HEK293 (cell line): ENCODE results near the gene TMEM127.
A peak's percentile ranks its signal among the peaks of the same experiment; 100 is the strongest.

Experiments
- CTCF ChIA-PET: fragments of 350-600 bp; formaldehyde crosslinking; extraction: SDS; loops from one replicate; lab custom pipeline; 2021; ENCODE audit warnings: antibody characterized with exemption; lab: Yijun Ruan, JAX
- POLR2A ChIA-PET: fragments of 300-600 bp; formaldehyde crosslinking; extraction: SDS; loops from one replicate; lab custom pipeline; 2020; ENCODE audit warnings: antibody characterized with exemption, inconsistent platforms; lab: Yijun Ruan, JAX
- H3K27ac ChIP-seq: fragments of 200-500 bp; sonication (Bioruptor generic); 2 replicates; pipeline ENCODE4 v1.5.1; 2014; ENCODE audit warnings: low read depth, low read length, control low read depth, inconsistent platforms; ENCODE audit errors: extremely low read depth
- H3K36me3 ChIP-seq, 2 experiments: fragments of 200-500 bp in 1 of 2; sonication (Bioruptor generic) in 1 of 2; 1 replicate in 1 of 2; 2 replicates in 1 of 2; pipeline ENCODE4 v1.5.1; 2014 to 2017; ENCODE audit warnings: inconsistent platforms in 2 of 2, low read length in 2 of 2; ENCODE audit not compliant: control insufficient read depth in 2 of 2, insufficient read depth in 1 of 2
- H3K4me1 ChIP-seq: fragments of 200-500 bp; sonication (Bioruptor generic); 2 replicates; pipeline ENCODE4 v1.5.1; 2014; ENCODE audit warnings: mild to moderate bottlenecking, low read length, inconsistent platforms; ENCODE audit not compliant: control insufficient read depth, insufficient read depth
- H3K4me3 ChIP-seq: 2 replicates; pipeline ENCODE4 v1.5.1; 2011; ENCODE audit warnings: low read depth, mild to moderate bottlenecking, control low read depth, low read length, moderate library complexity
- H3K9me3 ChIP-seq: fragments of 200-500 bp; sonication (Bioruptor generic); 2 replicates; pipeline ENCODE4 v1.5.1; 2014; ENCODE audit warnings: low read depth, low read length, inconsistent platforms; ENCODE audit not compliant: control insufficient read depth, insufficient read depth
- GLI2 ChIP-seq: fragments of 450-650 bp; formaldehyde crosslinking; IDR thresholded peaks from 2 replicates; pipeline ENCODE4; 2017; ENCODE audit warnings: missing biosample characterization, missing genetic modification characterization, low read depth, borderline replicate concordance
- KLF8 ChIP-seq: fragments of 450-650 bp; formaldehyde crosslinking; IDR thresholded peaks from 2 replicates; pipeline ENCODE4 v1.5.1; 2016; ENCODE audit warnings: missing biosample characterization, missing genetic modification characterization
- MYNN ChIP-seq: fragments of 450-650 bp; formaldehyde crosslinking; IDR thresholded peaks from 2 replicates; pipeline ENCODE4 v1.5.1; 2016; ENCODE audit warnings: missing biosample characterization, missing genetic modification characterization, borderline replicate concordance
- MZF1 ChIP-seq: fragments of 450-650 bp; formaldehyde crosslinking; IDR thresholded peaks from 2 replicates; pipeline ENCODE4 v1.5.1; 2017; ENCODE audit warnings: missing biosample characterization, missing genetic modification characterization, borderline replicate concordance
- PBX3 ChIP-seq: sonication (generic); formaldehyde crosslinking; IDR thresholded peaks from 2 replicates; pipeline ENCODE4 v1.8.1; 2022; ENCODE audit warnings: mild to moderate bottlenecking, moderate library complexity, missing genetic modification reagents
- ZFHX2 ChIP-seq: fragments of 450-650 bp; formaldehyde crosslinking; conservative IDR thresholded peaks from 2 replicates; pipeline ENCODE4 v1.5.1; 2016; ENCODE audit warnings: missing biosample characterization, missing genetic modification characterization
- ZNF114 ChIP-seq: fragments of 450-650 bp; formaldehyde crosslinking; IDR thresholded peaks from 2 replicates; pipeline ENCODE4 v1.5.0; 2017; ENCODE audit warnings: missing biosample characterization, missing genetic modification characterization
- ZNF169 ChIP-seq: fragments of 450-650 bp; formaldehyde crosslinking; IDR thresholded peaks from 2 replicates; pipeline ENCODE4 v1.5.1; 2016; ENCODE audit warnings: missing biosample characterization, missing genetic modification characterization
- ZNF211 ChIP-seq: fragments of 450-650 bp; formaldehyde crosslinking; IDR thresholded peaks from 2 replicates; pipeline ENCODE4 v1.5.1; 2016; ENCODE audit warnings: low read depth, missing biosample characterization, missing genetic modification characterization
- ZNF292 ChIP-seq: fragments of 450-650 bp; formaldehyde crosslinking; IDR thresholded peaks from 2 replicates; pipeline ENCODE4 v1.5.1; 2016; ENCODE audit warnings: low read depth, missing biosample characterization, missing genetic modification characterization, borderline replicate concordance
- ZNF311 ChIP-seq: fragments of 450-650 bp; formaldehyde crosslinking; IDR thresholded peaks from 2 replicates; pipeline ENCODE4 v1.5.1; 2017; ENCODE audit warnings: missing biosample characterization, missing genetic modification characterization, borderline replicate concordance
- ZNF48 ChIP-seq: fragments of 450-650 bp; formaldehyde crosslinking; IDR thresholded peaks from 2 replicates; pipeline ENCODE4 v1.5.1; 2016; ENCODE audit warnings: missing biosample characterization, missing genetic modification characterization
- ZNF521 ChIP-seq: fragments of 450-650 bp; formaldehyde crosslinking; IDR thresholded peaks from 2 replicates; pipeline ENCODE4 v1.5.1; 2017; ENCODE audit warnings: missing biosample characterization, mild to moderate bottlenecking, missing genetic modification characterization
- ZNF544 ChIP-seq: fragments of 450-650 bp; formaldehyde crosslinking; IDR thresholded peaks from 2 replicates; pipeline ENCODE4 v1.5.0; 2017; ENCODE audit warnings: missing biosample characterization, missing genetic modification characterization
- ZNF555 ChIP-seq: fragments of 450-650 bp; formaldehyde crosslinking; conservative IDR thresholded peaks from 2 replicates; pipeline ENCODE4 v1.5.1; 2017; ENCODE audit warnings: missing biosample characterization, mild to moderate bottlenecking, missing genetic modification characterization, inconsistent platforms
- ZNF623 ChIP-seq: fragments of 450-650 bp; formaldehyde crosslinking; IDR thresholded peaks from 2 replicates; pipeline ENCODE4 v1.5.1; 2016; ENCODE audit warnings: missing biosample characterization, missing genetic modification characterization
- ZNF660 ChIP-seq: fragments of 450-650 bp; IDR thresholded peaks from 2 replicates; pipeline ENCODE4 v1.5.1; 2018; ENCODE audit warnings: missing biosample characterization, mild to moderate bottlenecking, missing genetic modification characterization
- ZSCAN18 ChIP-seq: fragments of 450-650 bp; formaldehyde crosslinking; IDR thresholded peaks from 2 replicates; pipeline ENCODE4 v1.5.1; 2016; ENCODE audit warnings: missing biosample characterization, missing genetic modification characterization
- ZXDB ChIP-seq: fragments of 450-650 bp; formaldehyde crosslinking; IDR thresholded peaks from 2 replicates; pipeline ENCODE4 v1.5.1; 2016; ENCODE audit warnings: missing biosample characterization, missing genetic modification characterization
- TF ChIP-seq, protein P1 (sequence below): fragments of 450-650 bp; formaldehyde crosslinking; IDR thresholded peaks from 2 replicates; pipeline ENCODE4 v1.5.1; 2016; ENCODE audit warnings: missing biosample characterization, missing genetic modification characterization
- TF ChIP-seq, protein P2 (sequence below): fragments of 450-650 bp; formaldehyde crosslinking; IDR thresholded peaks from 2 replicates; pipeline ENCODE4 v1.5.1; 2016; ENCODE audit warnings: missing biosample characterization, missing genetic modification characterization, borderline replicate concordance
- TF ChIP-seq, protein P3 (sequence below): fragments of 450-650 bp; formaldehyde crosslinking; IDR thresholded peaks from 2 replicates; pipeline ENCODE4 v1.5.1; 2016; ENCODE audit warnings: missing biosample characterization, missing genetic modification characterization
- TF ChIP-seq, protein P4 (sequence below): fragments of 450-650 bp; formaldehyde crosslinking; optimal IDR thresholded peaks from 2 replicates; pipeline ENCODE3; 2016; ENCODE audit warnings: missing biosample characterization, mild to moderate bottlenecking, missing genetic modification characterization

Gene TMEM127

DNA sequence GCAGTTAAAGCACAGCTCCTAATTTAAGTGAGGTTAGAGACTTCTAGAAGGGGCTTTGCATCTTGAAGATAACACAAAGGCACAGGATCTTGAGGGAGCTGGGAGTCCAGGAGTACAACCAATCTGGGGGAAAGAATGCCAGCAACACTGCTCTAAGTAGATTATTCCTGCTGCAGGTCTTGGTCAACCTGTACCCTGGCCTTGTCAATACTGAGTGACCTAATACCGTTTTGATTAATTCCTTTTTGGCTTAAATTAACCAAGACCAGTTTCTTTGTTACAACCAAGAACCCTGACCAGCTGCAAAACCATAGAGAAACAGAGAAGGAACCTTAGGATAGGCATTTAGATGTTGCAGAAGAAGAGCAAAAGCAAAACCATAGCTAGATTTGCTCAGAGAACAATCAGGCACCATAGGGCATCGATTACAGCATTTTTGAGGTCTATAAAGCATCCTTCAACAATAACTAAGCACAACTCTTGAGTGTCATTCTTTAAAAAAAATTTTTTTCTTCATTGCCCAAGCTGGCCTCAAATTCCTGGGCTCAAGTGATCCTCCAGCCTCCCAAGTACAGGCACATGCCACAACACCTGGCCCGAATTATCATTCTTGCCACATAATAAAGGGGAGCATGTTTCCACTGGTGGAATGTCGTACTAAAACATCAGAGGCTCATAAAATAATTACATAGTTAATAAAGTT is 63.5 kb downstream of the TMEM127 start (continued):
- TF ChIP-seq ZNF544 (tag by site-specific recombination) (no peak), ZNF169 (tag by site-specific recombination) (no peak), ZNF211 (tag by site-specific recombination) (no peak), ZFHX2 (tag by site-specific recombination) (no peak), GLI2 (tag by site-specific recombination) (no peak), ZSCAN18 (tag by site-specific recombination) (no peak), ZNF521 (tag by site-specific recombination) (no peak), ZNF555 (tag by site-specific recombination) (no peak), ZNF48 (tag by site-specific recombination) (no peak)

GRCh38 chr2:96201338-96201737 is 64.5 kb downstream of the TMEM127 start:
- CTCF ChIA-PET, result interaction anchor here (1.2 to 1.9 kb wide), 2 partner anchors 27 kb away, joined by 3 to 6 read pairs; no protein-coding TSS in a partner anchor
- Histone ChIP-seq H3K4me3 (no peak overlapping the region), H3K36me3 (no peaks in the 10 kb centered on the region; a peak in 1 of 3 replicates), H3K9me3 (no peaks in the 10 kb centered on the region), H3K27ac (no peak overlapping the region), H3K4me1 (peaks cover 46% of the 10 kb centered on the region)
- no peak for TF ChIP-seq ZNF660
- TF ChIP-seq ZNF114 (tag by site-specific recombination), result no peak
- no peak for TF ChIP-seq ZNF311 (tag by site-specific recombination)
- no peak for TF ChIP-seq KLF8 (tag by site-specific recombination)
- no peak for TF ChIP-seq ZNF292 (tag by site-specific recombination)
- TF ChIP-seq, protein P1, sequence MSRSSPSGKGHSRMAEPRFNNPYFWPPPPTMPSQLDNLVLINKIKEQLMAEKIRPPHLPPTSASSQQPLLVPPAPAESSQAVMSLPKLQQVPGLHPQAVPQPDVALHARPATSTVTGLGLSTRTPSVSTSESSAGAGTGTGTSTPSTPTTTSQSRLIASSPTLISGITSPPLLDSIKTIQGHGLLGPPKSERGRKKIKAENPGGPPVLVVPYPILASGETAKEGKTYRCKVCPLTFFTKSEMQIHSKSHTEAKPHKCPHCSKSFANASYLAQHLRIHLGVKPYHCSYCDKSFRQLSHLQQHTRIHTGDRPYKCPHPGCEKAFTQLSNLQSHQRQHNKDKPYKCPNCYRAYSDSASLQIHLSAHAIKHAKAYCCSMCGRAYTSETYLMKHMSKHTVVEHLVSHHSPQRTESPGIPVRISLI, result peak; percentile 71; the same call in 1 of the 2 replicates
- POLR2A ChIA-PET, result interaction anchor here (0.7 to 1.2 kb wide), 3 partner anchors 59 to 166 kb away, joined by 3 to 7 read pairs (median 4); partner anchors contain the start of gene SNRNP200

DNA sequence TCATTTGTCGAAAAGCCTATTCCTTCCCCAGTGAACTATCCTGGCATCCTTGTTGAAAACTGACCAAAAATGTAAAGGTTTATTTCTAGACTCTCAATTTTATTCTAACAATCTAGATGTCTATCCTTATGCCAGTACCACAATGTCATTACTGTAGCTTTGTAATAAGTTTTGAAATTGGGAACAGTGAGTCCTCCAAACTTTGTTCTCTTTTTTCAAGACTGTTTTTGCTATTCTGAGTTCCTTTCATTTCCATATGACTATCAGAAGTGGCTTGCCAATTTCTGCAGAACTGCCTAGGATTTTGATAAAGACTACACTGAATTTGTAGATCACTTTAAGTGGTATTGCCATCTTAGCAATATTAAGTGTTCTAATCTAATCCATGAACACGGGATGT is 66.9 kb downstream of the TMEM127 start:
- Histone ChIP-seq H3K27ac (no peak overlapping the region), H3K9me3 (no peaks in the 10 kb centered on the region), H3K4me1 (peaks cover 28% of the 10 kb centered on the region), H3K36me3 (peaks cover 9 to 16% of the 10 kb centered on the region in 2 experiments), H3K4me3 (no peak overlapping the region)
- ChIA-PET POLR2A (interaction anchor here (2.5 kb wide), 1 partner anchor 9 kb away, joined by 10 read pairs; the partner anchor contains the start of gene STARD7), CTCF (interaction anchor here (0.7 to 1.1 kb wide), 2 partner anchors 64 to 310 kb away, joined by 4 to 5 read pairs; no protein-coding TSS in a partner anchor)
- TF ChIP-seq, protein P2, sequence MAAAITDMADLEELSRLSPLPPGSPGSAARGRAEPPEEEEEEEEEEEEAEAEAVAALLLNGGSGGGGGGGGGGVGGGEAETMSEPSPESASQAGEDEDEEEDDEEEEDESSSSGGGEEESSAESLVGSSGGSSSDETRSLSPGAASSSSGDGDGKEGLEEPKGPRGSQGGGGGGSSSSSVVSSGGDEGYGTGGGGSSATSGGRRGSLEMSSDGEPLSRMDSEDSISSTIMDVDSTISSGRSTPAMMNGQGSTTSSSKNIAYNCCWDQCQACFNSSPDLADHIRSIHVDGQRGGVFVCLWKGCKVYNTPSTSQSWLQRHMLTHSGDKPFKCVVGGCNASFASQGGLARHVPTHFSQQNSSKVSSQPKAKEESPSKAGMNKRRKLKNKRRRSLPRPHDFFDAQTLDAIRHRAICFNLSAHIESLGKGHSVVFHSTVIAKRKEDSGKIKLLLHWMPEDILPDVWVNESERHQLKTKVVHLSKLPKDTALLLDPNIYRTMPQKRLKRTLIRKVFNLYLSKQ (tag by site-specific recombination), result no peak
- TF ChIP-seq ZNF623 (tag by site-specific recombination), result no peak
- TF ChIP-seq, protein P3, sequence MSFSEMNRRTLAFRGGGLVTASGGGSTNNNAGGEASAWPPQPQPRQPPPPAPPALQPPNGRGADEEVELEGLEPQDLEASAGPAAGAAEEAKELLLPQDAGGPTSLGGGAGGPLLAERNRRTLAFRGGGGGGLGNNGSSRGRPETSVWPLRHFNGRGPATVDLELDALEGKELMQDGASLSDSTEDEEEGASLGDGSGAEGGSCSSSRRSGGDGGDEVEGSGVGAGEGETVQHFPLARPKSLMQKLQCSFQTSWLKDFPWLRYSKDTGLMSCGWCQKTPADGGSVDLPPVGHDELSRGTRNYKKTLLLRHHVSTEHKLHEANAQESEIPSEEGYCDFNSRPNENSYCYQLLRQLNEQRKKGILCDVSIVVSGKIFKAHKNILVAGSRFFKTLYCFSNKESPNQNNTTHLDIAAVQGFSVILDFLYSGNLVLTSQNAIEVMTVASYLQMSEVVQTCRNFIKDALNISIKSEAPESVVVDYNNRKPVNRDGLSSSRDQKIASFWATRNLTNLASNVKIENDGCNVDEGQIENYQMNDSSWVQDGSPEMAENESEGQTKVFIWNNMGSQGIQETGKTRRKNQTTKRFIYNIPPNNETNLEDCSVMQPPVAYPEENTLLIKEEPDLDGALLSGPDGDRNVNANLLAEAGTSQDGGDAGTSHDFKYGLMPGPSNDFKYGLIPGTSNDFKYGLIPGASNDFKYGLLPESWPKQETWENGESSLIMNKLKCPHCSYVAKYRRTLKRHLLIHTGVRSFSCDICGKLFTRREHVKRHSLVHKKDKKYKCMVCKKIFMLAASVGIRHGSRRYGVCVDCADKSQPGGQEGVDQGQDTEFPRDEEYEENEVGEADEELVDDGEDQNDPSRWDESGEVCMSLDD (tag by site-specific recombination), result no peak
- TF ChIP-seq ZXDB (tag by site-specific recombination), result no peak
- no peak for TF ChIP-seq MZF1 (tag by site-specific recombination)
- TF ChIP-seq PBX3 (CRISPR knock-in tag), result no peak
- no peak for TF ChIP-seq MYNN (tag by site-specific recombination)
- TF ChIP-seq, protein P4, sequence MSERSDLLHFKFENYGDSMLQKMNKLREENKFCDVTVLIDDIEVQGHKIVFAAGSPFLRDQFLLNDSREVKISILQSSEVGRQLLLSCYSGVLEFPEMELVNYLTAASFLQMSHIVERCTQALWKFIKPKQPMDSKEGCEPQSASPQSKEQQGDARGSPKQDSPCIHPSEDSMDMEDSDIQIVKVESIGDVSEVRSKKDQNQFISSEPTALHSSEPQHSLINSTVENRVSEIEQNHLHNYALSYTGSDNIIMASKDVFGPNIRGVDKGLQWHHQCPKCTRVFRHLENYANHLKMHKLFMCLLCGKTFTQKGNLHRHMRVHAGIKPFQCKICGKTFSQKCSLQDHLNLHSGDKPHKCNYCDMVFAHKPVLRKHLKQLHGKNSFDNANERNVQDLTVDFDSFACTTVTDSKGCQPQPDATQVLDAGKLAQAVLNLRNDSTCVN (tag by site-specific recombination), result no peak
